ACHN (cell line): ENCODE results near the gene PHOSPHO2.

Experiments
- DNase-seq: peaks from one replicate; pipeline ENCODE4 v3.0.0-alpha.2; 2015
- in situ Hi-C: cut with HindIII; loops from 2 replicates; pipeline ENCODE4 v1.10.0; 2017; ENCODE audit warnings: low sequenced_read_pairs, low pct_ligation_motif_present, low pct_unique_long_range_greater_than_20kb

The PHOSPHO2 gene

DNA sequence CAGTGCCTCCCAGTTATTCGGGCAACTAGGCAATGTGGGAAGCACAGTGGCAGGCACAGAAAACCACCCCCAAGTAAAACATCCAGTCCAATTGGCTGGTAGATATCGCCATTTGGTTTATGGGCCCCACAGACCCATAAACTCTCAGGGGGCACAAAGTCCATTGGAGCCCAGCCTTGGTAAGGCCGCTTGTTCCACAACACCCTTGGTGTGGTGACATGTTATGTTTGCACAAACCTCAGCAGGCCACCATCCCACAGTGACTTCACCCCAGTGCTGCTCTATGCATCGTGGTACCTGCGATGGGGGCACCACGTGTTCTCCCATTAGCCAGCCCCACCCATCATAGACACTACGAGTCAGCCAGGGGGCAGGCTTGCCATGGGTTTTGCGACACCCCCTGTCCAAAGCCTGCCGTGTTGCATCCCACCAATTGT lies 18.5 kb downstream of the PHOSPHO2 start:
- in situ Hi-C loops = no loop called here
- DNase-seq = no peak

- in situ Hi-C loops = no loop called here
- DNase-seq = no peak
These were observed 19.1 kb downstream of the PHOSPHO2 start for GRCh38 chr2:169713331-169713730.

DNA sequence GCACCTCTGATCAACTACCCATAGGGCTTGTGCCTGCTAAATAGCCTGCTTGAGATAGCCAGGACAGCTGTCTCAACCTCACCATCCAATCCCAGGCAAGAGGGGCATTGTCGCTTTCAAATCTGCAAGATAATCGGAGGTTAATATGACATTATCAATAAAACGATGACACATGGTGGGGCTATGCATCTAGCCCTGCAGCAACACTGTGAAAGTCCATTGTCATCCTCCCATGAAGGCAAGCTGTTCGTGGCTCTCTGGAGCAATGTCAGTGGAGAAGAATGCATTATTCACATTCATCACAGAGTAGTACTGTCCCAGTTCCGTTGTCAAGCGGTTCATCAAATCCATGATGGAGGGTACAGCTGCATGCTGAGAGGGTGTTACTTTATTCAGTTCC lies 20.4 kb downstream of the PHOSPHO2 start:
- no peak for DNase-seq

DNA sequence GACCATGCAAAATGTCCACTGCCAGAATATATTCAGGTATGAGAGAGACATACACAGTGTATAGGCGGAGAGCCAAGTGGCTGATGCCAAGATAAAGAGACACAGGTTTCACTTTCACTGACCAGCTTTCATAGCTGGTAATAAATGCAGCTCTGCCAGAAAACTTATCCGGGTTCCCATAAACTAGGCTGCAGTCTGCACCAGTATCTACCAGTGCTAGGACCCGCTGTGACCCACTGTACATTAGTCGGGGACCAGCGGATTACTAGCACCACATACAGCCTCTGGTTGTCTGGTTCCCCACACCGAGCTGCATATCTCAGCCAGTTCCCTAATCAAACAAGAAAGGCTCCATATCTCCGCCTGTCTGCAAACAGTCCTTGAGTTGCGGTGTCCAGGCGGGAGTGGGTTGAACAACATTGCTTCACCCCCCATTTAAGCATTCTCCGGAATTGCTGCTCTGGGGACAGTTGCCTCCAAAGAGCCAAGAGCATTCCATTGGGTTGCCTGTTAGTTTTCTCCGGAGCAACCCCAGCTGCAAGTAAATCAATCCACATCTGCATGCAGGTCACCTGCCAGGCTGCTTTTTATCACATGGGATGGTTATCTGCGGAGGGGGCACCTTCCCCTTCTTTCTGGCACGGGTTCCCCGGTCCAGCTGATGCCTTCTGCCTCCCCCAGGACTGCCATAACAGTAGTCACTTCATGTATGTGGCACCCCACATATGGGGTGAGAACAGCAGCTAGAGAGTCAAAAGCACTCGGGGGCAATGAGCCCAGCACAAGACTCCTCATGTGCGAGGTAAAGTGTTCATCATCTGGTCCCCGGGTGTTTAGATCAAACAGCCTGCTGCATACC lies 21.3 kb downstream of the PHOSPHO2 start:
- in situ Hi-C loops = no loop called here
- no peak for DNase-seq

More for the DNA sequence above, 20.4 kb downstream of the PHOSPHO2 start:
- in situ Hi-C loops = no loop called here

DNA sequence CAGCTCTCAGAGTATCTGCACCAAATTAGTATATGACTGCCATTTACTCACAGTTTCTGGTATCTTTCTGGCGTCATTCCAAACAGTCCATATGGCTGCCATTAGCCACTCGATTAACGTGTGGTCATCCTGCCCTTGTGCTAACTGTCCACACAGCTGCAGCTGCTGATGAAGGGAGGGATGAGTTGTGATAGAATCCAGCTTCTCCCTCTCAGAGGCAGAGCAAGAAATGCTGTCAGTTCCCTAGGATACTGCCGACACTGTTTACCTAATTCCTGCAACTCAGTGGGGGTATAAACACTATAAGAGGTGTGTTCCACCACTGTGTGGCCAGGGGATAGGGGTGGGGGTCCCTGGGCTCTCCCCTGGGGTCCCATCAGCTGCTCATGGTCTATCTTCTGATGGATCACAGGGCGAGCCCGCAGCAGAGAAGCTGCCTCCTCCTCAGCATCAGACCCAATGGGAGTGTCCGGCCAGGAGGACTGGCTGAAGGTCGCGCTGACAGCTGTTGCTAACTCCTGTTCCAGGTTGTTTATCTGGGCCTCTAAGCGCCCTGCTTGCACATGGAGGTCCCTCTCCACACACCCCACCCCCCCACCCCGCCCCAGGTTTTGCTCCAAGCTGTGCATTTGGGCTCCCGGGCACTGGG lies 22.1 kb downstream of the PHOSPHO2 start:
- DNase-seq = no peak
- in situ Hi-C loops = no loop called here

GRCh38 chr2:169716938-169717690 lies 22.8 kb downstream of the PHOSPHO2 start:
- in situ Hi-C loops = no loop called here
- DNase-seq = no peak

- in situ Hi-C loops = no loop called here
- no peak for DNase-seq
These were observed 23.4 kb downstream of the PHOSPHO2 start for GRCh38 chr2:169717691-169718063.

GRCh38 chr2:169718930-169719504 lies 24.7 kb downstream of the PHOSPHO2 start:
- in situ Hi-C loops = no loop called here
- no peak for DNase-seq

DNA sequence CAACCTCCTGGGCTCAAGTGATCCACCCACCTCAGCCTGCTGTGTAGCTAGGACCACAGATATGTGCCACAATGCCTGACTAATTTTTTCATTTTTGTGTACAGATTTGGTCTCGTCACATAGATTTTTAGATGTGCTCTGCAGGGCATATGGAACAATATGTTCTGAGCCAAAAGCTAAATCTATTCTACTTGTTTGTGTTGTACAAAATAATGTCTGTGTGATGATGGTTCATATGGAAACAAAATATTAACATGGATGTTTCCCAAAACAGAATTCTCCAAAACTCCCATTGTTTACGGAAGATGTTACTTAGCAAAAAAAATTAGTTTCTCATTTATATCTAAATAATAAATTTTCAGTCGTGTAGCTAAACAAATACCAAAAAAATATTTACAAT lies 26.7 kb downstream of the PHOSPHO2 start:
- no peak for DNase-seq
- in situ Hi-C loops = no loop called here

GRCh38 chr2:169727065-169727464 lies 32.8 kb downstream of the PHOSPHO2 start:
- no peak for DNase-seq
- in situ Hi-C loops = no loop called here

- no peak for DNase-seq
- in situ Hi-C loops = no loop called here
These were observed 35.0 kb downstream of the PHOSPHO2 start for GRCh38 chr2:169729274-169729605.

GRCh38 chr2:169732075-169732474 lies 37.8 kb downstream of the PHOSPHO2 start:
- DNase-seq = no peak

DNA sequence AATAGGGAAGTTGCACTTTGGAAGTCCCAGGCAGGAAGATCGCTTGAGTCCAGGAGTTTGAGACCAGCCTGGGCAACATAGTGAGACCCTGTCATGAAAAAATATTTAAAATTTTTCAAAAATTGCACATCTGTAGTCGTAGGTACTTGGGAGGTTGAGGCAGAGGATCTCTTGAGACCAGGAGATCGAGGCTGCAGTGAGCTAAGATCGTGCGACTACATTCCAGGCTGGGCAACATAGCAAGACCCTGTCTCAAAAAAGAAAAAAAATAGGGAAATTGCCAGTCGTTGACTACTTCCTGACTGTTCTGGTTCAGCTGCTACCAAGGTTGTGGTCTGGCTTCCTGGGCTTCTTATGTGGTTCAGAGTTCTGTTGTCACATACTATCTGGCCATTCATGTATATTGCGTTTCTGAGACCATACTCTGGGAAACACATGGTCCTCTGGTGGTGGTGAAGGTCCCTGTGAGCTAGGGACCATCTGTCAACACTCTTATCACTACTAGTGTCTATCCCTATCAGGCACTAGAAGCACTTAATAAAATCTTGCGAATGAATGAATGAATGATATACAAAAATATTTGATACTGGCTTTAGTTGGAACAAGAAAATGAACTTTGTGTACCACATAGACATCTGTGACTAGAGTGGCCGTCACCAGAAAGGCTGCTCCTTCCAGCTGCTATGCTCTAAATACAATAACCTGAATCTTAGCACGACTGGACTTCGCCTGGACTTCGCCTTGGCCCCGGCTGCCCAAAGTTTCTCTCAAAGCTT lies 38.5 kb downstream of the PHOSPHO2 start:
- DNase-seq = no peak

More at GRCh38 chr2:169732075-169732474, 37.8 kb downstream of the PHOSPHO2 start:
- in situ Hi-C loops = no loop called here

GRCh38 chr2:169734169-169734847 lies 40.0 kb downstream of the PHOSPHO2 start:
- DNase-seq = peak; percentile 35
- in situ Hi-C loops = no loop called here

More for the DNA sequence above, 38.5 kb downstream of the PHOSPHO2 start:
- in situ Hi-C loops = no loop called here

DNA sequence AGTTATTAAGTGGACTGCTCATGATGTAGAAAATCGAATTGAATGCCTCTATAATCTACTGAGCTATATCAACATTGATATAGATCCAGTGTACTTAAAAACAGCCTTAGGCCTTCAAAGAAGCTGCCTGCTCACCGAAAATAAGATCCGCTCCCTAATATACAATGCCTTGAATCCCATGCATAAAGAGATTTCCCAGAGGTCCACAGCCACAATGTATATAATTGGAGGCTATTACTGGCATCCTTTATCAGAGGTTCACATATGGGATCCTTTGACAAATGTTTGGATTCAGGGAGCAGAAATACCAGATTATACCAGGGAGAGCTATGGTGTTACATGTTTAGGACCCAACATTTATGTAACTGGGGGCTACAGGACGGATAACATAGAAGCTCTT lies 41.4 kb downstream of the PHOSPHO2 start:
- in situ Hi-C loops = no loop called here
- no peak for DNase-seq

DNA sequence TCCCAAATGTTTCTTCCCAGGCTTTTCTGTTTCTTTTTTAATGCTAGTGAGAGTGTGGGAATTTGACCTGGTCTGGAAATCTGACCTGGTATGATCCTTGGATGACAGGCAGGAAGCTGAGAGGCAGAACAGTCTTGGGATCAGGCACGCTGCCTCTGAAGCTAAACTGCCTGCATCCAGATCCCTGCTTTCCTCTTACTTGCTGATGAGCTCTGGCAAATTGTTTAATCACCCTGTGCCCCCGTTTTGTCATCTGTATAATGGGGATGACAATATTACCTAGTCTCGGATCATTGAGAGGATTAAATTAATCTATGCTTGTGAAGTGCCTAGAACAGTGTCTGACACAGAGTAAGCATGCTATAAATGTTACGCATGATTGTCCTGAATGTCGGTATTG lies 42.6 kb downstream of the PHOSPHO2 start:
- in situ Hi-C loops = no loop called here
- no peak for DNase-seq

DNA sequence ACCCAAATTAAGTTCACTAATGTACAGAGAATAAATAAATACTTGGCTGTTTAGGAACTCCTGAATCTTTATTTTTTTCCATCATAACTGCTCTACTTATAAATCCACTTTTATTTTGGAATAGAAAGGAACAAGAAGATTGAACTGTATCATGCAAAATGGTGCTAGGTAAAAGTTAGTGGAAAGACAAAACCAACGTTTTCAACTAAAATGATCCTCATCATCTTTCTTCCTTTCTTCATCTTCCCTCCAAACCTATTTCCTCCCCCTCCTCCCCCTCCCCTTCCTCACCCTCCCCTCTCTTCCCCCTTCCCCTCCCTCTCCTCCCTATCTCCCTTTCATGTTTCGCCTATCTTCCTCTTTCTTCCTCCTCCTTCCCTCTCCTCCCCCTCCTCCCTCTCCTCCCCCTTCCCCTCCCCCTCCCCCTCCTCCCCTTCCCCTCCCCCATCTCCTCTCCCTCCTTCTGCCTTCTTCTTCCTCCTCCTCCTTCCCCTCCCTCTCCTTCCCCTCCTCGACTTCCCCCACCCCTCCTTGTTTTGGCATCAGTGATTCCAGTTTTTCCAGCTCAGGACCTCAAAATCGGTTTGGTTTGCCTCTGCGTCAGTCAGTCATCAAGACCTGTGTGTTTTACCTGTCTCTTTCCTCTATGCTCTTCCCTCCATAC lies 44.4 kb downstream of the PHOSPHO2 start:
- in situ Hi-C loops = no loop called here
- DNase-seq = no peak
